Measurements from ENCODE around the gene MOSPD3. TPM values are rescaled to one million over a fixed set of nuclear protein-coding genes. Genes with fewer than 3 reads are reported as not detected.

The MOSPD3 gene
- total RNA-seq, 4 donors from 2014 or later: 13.5 to 39.6 (median 18.4) TPM

DNA sequence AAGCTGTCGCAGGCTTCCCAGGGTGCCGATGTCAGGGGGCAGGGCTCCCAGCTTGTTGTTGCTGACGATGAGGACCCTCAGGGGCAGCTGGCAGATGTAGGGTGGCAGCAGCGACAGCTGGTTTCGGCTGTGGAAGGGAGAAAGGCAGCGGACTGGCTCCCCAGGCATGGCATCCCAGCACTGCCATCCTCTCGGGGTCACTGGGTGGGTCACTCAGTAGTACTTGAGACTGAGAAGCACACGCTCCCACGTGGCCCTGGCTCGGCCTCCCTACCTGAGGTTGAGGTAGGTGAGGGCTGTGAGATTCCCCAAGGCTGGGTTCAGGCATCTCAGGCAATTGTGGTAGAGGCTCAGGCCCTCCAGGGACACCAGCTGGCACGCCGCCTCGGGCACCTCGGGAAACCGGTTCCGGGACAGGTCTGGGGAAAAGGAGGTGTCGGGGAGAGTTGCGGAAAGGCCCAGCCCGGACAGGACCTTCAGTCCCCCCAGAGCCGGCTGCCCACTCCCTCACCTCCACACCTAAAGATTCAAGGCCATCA lies 30.2 kb upstream of the MOSPD3 start:
- no peaks in the 10 kb centered on the region for H3K9me3 ChIP-seq
- no peak for DNase-seq
- in situ Hi-C loops (cut with MboI; ENCODE audit: low pct_ligation_motif_present in 1 of 4, low pct_unique_long_range_greater_than_20kb in 1 of 4, low sequenced_read_pairs in 3 of 4): loop anchor here in 2 of 4 donors (10.0 to 25.0 kb wide), 2 partner anchors 93 to 105 kb away; partner anchors contain the start of genes GIGYF1 (in 1 of the 2) and GNB2 (in 1 of the 2)
- H3K27ac ChIP-seq: peak overlapping the region in 1 of 4 donors; percentile 99
- H3K36me3 ChIP-seq: peaks cover 0 to 33% (median 14%) of the 10 kb centered on the region in 4 donors
- TF ChIP-seq EP300 (IDR thresholded peaks at IDR 0.05; ENCODE audit: low read depth) (no peak), POLR2AphosphoS5 (IDR thresholded peaks at IDR 0.05) (no peak), POLR2A (IDR thresholded peaks at IDR 0.05) (no peak)
- TF ChIP-seq, protein P1, sequence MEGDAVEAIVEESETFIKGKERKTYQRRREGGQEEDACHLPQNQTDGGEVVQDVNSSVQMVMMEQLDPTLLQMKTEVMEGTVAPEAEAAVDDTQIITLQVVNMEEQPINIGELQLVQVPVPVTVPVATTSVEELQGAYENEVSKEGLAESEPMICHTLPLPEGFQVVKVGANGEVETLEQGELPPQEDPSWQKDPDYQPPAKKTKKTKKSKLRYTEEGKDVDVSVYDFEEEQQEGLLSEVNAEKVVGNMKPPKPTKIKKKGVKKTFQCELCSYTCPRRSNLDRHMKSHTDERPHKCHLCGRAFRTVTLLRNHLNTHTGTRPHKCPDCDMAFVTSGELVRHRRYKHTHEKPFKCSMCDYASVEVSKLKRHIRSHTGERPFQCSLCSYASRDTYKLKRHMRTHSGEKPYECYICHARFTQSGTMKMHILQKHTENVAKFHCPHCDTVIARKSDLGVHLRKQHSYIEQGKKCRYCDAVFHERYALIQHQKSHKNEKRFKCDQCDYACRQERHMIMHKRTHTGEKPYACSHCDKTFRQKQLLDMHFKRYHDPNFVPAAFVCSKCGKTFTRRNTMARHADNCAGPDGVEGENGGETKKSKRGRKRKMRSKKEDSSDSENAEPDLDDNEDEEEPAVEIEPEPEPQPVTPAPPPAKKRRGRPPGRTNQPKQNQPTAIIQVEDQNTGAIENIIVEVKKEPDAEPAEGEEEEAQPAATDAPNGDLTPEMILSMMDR (IDR thresholded peaks at IDR 0.05): no peak
- H3K4me1 ChIP-seq: peaks cover 9 to 35% (median 30%) of the 10 kb centered on the region in 4 donors
- intact Hi-C loops (cut with DNase I; ENCODE audit: low total_unique reads): loop anchor here (5.0 kb wide), 1 partner anchor 90 kb away; the partner anchor contains the start of gene GNB2
- WGBS, 2 donors (ENCODE audit: low coverage in 1 of 2): 80% methylated on average over 20 of the region's 20 CpGs; no CpG with 5 or more reads in 1 of the 2 donors
- no peaks in the 10 kb centered on the region for H3K27me3 ChIP-seq
- no peak overlapping the region for H3K4me3 ChIP-seq

DNA sequence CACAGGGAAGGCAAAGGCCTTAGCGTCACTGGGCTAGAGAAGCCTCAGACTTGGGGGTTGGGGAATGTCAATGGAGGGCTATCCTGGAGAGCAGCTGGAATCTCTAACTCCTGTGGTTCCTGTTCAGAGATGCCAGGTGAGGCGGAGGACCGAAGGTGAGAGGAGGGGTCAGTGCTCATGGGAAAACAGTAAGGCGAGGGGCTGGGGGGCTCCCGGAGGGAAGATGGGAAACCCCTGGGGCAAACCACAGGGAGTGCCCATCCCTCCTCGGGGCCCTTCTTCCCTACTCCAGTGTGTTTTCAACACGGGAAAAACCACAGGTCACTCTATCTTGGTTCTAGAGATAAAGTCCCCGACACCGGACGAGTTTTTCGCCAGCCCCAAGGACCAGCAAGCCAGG lies 29.7 kb upstream of the MOSPD3 start:
- intact Hi-C loops (cut with DNase I; ENCODE audit: low total_unique reads) (loop anchor here (5.0 kb wide), 1 partner anchor 90 kb away; the partner anchor contains the start of gene GNB2), in situ Hi-C loops (cut with MboI; ENCODE audit: low pct_ligation_motif_present in 1 of 4, low pct_unique_long_range_greater_than_20kb in 1 of 4, low sequenced_read_pairs in 3 of 4) (loop anchor here in 2 of 4 donors (10.0 to 25.0 kb wide), 2 partner anchors 92 to 105 kb away; partner anchors contain the start of genes GIGYF1 (in 1 of the 2) and GNB2 (in 1 of the 2))
- H3K4me3 ChIP-seq: peak overlapping the region in 1 of 4 donors; percentile 100
- H3K9me3 ChIP-seq: no peaks in the 10 kb centered on the region
- peaks cover 0 to 27% (median 12%) of the 10 kb centered on the region in 4 donors for H3K36me3 ChIP-seq
- H3K4me1 ChIP-seq: peaks cover 9 to 40% (median 33%) of the 10 kb centered on the region in 4 donors
- DNase-seq: no peak
- no peaks in the 10 kb centered on the region for H3K27me3 ChIP-seq
- 73% methylated on average over 11 of the region's 11 CpGs; no CpG with 5 or more reads in 1 of the 2 donors for WGBS, 2 donors (ENCODE audit: low coverage in 1 of 2)
- TF ChIP-seq POLR2AphosphoS5 (IDR thresholded peaks at IDR 0.05): no peak
- no peak for TF ChIP-seq POLR2A (IDR thresholded peaks at IDR 0.05)
- TF ChIP-seq, protein P1 (IDR thresholded peaks at IDR 0.05): no peak
- no peak for TF ChIP-seq EP300 (IDR thresholded peaks at IDR 0.05; ENCODE audit: low read depth)
- peak overlapping the region in 3 of 4 donors; percentile 98 to 99 (median 99) for H3K27ac ChIP-seq

DNA sequence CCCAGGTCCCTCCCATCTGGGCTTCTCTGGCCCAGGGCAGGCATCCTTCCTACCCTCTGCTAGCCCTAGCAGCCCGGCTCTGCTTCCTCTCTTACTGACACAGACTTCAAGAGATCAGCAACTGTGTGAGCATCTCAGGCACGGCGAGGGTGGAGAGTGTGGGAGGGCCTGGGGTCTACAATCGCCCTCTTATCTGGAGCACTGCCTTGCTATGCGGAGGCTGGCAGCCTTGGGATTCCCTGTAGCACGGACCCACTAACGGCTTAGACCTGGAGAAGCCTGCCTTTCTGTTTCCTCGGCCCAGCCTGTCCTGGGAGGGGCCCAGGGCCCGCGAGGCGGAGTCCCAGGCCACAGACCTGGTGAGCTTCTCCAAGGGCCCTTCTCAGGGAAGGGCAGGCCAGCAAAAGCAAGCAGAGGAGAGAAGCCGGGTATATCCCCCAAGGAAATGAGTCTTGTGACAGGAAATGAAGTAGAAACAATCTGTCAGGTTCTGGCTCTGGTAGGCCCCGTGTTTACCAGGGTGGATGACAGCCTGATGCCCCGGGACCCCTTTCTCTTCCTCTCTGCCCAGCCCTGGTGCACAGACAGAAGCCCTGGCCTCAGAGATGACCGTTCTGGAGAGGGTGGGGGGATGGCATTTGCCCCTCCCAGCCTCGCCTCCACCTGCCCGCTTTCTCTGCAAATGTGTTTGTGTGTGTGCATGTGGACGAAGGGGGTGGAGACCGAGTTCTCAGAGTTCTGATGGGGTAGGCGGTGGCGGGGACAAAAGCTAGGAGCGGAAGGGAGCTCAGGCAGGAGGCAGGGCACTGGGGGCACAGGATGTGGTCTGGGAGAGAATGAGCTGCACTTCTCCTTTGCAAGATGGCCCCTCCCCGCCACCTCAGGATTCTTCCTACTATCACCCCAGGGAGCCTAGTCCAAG lies 28.9 kb upstream of the MOSPD3 start:
- intact Hi-C loops (cut with DNase I; ENCODE audit: low total_unique reads): loop anchor here (5.0 kb wide), 1 partner anchor 89 kb away; the partner anchor contains the start of gene GNB2
- in situ Hi-C loops (cut with MboI; ENCODE audit: low pct_ligation_motif_present in 1 of 4, low pct_unique_long_range_greater_than_20kb in 1 of 4, low sequenced_read_pairs in 3 of 4): loop anchor here in 2 of 4 donors (10.0 to 25.0 kb wide), 2 partner anchors 91 to 104 kb away; partner anchors contain the start of genes GIGYF1 (in 1 of the 2) and GNB2 (in 1 of the 2)
- Histone ChIP-seq H3K36me3 (peaks cover 0 to 20% (median 8%) of the 10 kb centered on the region in 4 donors), H3K9me3 (no peaks in the 10 kb centered on the region), H3K27ac (peak overlapping the region; percentile 97 to 99 (median 98)), H3K4me1 (peaks cover 9 to 40% (median 33%) of the 10 kb centered on the region in 4 donors), H3K4me3 (peak overlapping the region in 3 of 4 donors; percentile 82 to 100 (median 94)), H3K27me3 (no peaks in the 10 kb centered on the region)
- TF ChIP-seq POLR2A (IDR thresholded peaks at IDR 0.05) (no peak), POLR2AphosphoS5 (IDR thresholded peaks at IDR 0.05) (no peak), EP300 (IDR thresholded peaks at IDR 0.05; ENCODE audit: low read depth) (no peak)
- TF ChIP-seq, protein P1 (IDR thresholded peaks at IDR 0.05): no peak
- peak; percentile 72 for DNase-seq
- 28 to 43% methylated on average over 11 to 23 of the region's 23 CpGs for WGBS, 2 donors (ENCODE audit: low coverage in 1 of 2)
